ENCODE data around the gene SLC22A31.

- no peak for TF ChIP-seq POLR2AphosphoS5 (IDR thresholded peaks at IDR 0.05; ENCODE audit: borderline replicate concordance, low read depth, low read length)
- no peak for TF ChIP-seq EZH2 (IDR thresholded peaks at IDR 0.05)
Measured at GRCh38 chr16:89174877-89175276, 25.5 kb downstream of the SLC22A31 start.

All from SK-N-MC (cell line).